MM.1S (cell line): ENCODE data around the gene BMS1.
"Not testable (repeated sequence)": the region's sequence is repeated elsewhere in the genome, so short reads cannot be mapped to it uniquely, and the experiment has no call there.

Source experiments
- DNase-seq: peaks from one replicate; pipeline ENCODE4 v3.0.0-alpha.2; 2015
- H2AFZ ChIP-seq: fragments of 300-600 bp; sonication (generic); 2 replicates; pipeline ENCODE4 v1.6.0; 2016; ENCODE audit warnings: antibody characterized with exemption, low read length
- H3F3A ChIP-seq: fragments of 300-600 bp; sonication (generic); 2 replicates; pipeline ENCODE4 v1.6.1; 2016; ENCODE audit warnings: mild to moderate bottlenecking, antibody characterized with exemption, low read length, moderate library complexity, mixed read lengths; ENCODE audit not compliant: insufficient read depth
- H3K27ac ChIP-seq: fragments of 300-600 bp; sonication (generic); 2 replicates; pipeline ENCODE4 v1.5.1; 2016; ENCODE audit warnings: mild to moderate bottlenecking, low read length
- H3K27me3 ChIP-seq: fragments of 300-600 bp; sonication (generic); replicated peaks from 2 replicates; pipeline ENCODE4 v1.6.0; 2016; ENCODE audit warnings: low read length; ENCODE audit not compliant: insufficient read depth
- H3K36me3 ChIP-seq: fragments of 300-600 bp; sonication (generic); replicated peaks from 2 replicates; pipeline ENCODE4 v1.6.1; 2016; ENCODE audit warnings: mild to moderate bottlenecking, low read length, mixed read lengths; ENCODE audit not compliant: insufficient read depth
- H3K4me1 ChIP-seq: fragments of 300-600 bp; sonication (generic); 2 replicates; pipeline ENCODE4 v1.6.1; 2016; ENCODE audit warnings: low read length, mixed read lengths
- H3K4me2 ChIP-seq: fragments of 300-600 bp; sonication (generic); 2 replicates; pipeline ENCODE4 v1.6.0; 2016; ENCODE audit warnings: low read depth, low read length
- H3K4me3 ChIP-seq: fragments of 300-600 bp; sonication (generic); 2 replicates; pipeline ENCODE4 v1.5.1; 2016; ENCODE audit warnings: low read length, mixed read lengths
- H3K79me2 ChIP-seq: fragments of 300-600 bp; sonication (generic); 2 replicates; pipeline ENCODE4 v1.6.1; 2016; ENCODE audit warnings: mixed run types, low read length, mixed read lengths
- H3K9ac ChIP-seq: fragments of 300-600 bp; sonication (generic); 2 replicates; pipeline ENCODE4 v1.6.1; 2016; ENCODE audit warnings: low read length, mixed read lengths
- H3K9me2 ChIP-seq: fragments of 300-600 bp; sonication (generic); replicated peaks from 2 replicates; pipeline ENCODE4 v1.6.1; 2016; ENCODE audit warnings: mild to moderate bottlenecking, low read length, mixed read lengths; ENCODE audit not compliant: insufficient read depth
- H3K9me3 ChIP-seq: fragments of 300-600 bp; sonication (generic); replicated peaks from 2 replicates; pipeline ENCODE4 v1.6.1; 2016; ENCODE audit warnings: mild to moderate bottlenecking, low read length, mixed read lengths; ENCODE audit not compliant: insufficient read depth
- H4K20me1 ChIP-seq: fragments of 300-600 bp; sonication (generic); 2 replicates; pipeline ENCODE4 v1.6.1; 2016; ENCODE audit warnings: mild to moderate bottlenecking, low read length, moderate library complexity, mixed read lengths; ENCODE audit not compliant: insufficient read depth
- CTCF ChIP-seq: fragments of 300-600 bp; sonication (generic); IDR thresholded peaks from 2 replicates; pipeline ENCODE4 v1.5.1; 2016; ENCODE audit warnings: antibody characterized with exemption, low read length, mixed read lengths
- EZH2 ChIP-seq: fragments of 300-600 bp; sonication (generic); optimal IDR thresholded peaks from 2 replicates; pipeline ENCODE3; 2017; ENCODE audit warnings: low read depth, mild to moderate bottlenecking, antibody characterized with exemption, low read length, mixed read lengths
- EZH2phosphoT487 ChIP-seq: fragments of 300-600 bp; sonication (generic); IDR thresholded peaks from 2 replicates; pipeline ENCODE4 v1.6.1; 2018; ENCODE audit warnings: antibody characterized with exemption, low read length

The BMS1 gene

GRCh38 chr10:42836096-42836495 is 53.5 kb downstream of the BMS1 start:
- Histone ChIP-seq H4K20me1 (no peaks in the 10 kb centered on the region), H3K4me1 (no peaks in the 10 kb centered on the region), H3K9me2 (no peaks in the 10 kb centered on the region), H3K9ac (no peak overlapping the region), H3K79me2 (no peaks in the 10 kb centered on the region), H3K36me3 (no peaks in the 10 kb centered on the region; the same call in 1 of the 2 replicates), H3K27ac (no peak overlapping the region), H2AFZ (no peak overlapping the region), H3F3A (no peaks in the 10 kb centered on the region), H3K9me3 (no peaks in the 10 kb centered on the region), H3K4me3 (no peak overlapping the region), H3K4me2 (no peak overlapping the region), H3K27me3 (no peaks in the 10 kb centered on the region)
- TF ChIP-seq EZH2: no peak
- no peak for TF ChIP-seq EZH2phosphoT487
- TF ChIP-seq CTCF: no peak
- no peak for DNase-seq

- Histone ChIP-seq H4K20me1 (no peaks in the 10 kb centered on the region), H3K9me2 (no peaks in the 10 kb centered on the region), H3K9ac (no peak overlapping the region), H3K79me2 (no peaks in the 10 kb centered on the region), H3K4me1 (no peaks in the 10 kb centered on the region), H3K27me3 (no peaks in the 10 kb centered on the region), H3K27ac (no peak overlapping the region), H3K4me2 (no peak overlapping the region), H3K4me3 (no peak overlapping the region), H3F3A (no peaks in the 10 kb centered on the region), H3K36me3 (no peaks in the 10 kb centered on the region), H2AFZ (no peak overlapping the region), H3K9me3 (no peaks in the 10 kb centered on the region)
- no peak for DNase-seq
- TF ChIP-seq CTCF (no peak), EZH2 (no peak), EZH2phosphoT487 (no peak)
Measured at GRCh38 chr10:42836771-42837468, 54.3 kb downstream of the BMS1 start.

DNA sequence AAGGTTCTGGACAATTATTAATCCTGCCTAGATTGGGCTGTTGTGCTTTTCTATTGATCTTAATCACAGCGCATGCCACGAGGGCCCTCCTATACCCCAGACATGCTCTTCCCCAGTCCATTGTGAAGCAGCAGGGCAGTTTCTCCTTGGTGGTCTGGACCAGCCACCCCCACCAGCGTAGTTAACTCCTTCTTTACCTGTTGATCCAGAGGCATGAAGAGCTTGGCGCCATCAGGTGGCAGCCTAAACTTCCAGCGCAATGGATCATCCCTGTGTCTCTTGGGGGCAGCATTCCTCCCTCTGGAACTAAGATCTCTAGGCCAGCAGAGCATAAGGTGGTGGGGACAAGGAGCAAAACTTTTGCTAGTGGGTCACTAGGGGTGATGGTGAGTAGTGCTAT is 62.2 kb downstream of the BMS1 start:
- not testable (repeated sequence) for H3K27me3 ChIP-seq, H3K36me3 ChIP-seq, DNase-seq, H4K20me1 ChIP-seq, H3K9ac ChIP-seq, H3K4me3 ChIP-seq, H3K27ac ChIP-seq, H3K9me2 ChIP-seq, H3F3A ChIP-seq, H3K9me3 ChIP-seq, H3K4me2 ChIP-seq, H3K79me2 ChIP-seq, H3K4me1 ChIP-seq, H2AFZ ChIP-seq

- H4K20me1 ChIP-seq, H3K4me3 ChIP-seq, H3K79me2 ChIP-seq, H3K27ac ChIP-seq, H3K27me3 ChIP-seq, H3K36me3 ChIP-seq, DNase-seq, H2AFZ ChIP-seq, H3K4me2 ChIP-seq, H3K4me1 ChIP-seq, H3K9me3 ChIP-seq, H3F3A ChIP-seq, H3K9ac ChIP-seq, H3K9me2 ChIP-seq: not testable (repeated sequence)
Measured at GRCh38 chr10:42847261-42847660, 64.7 kb downstream of the BMS1 start.
